Naive thymus-derived CD4-positive, alpha-beta T cell (primary cell): Measurements from ENCODE around the gene TRMT13. TPM values are rescaled to one million over a fixed set of nuclear protein-coding genes. Genes with fewer than 3 reads are reported as not detected.

Source experiments
- ATAC-seq: fragments of 150-1000 bp; cut with Tn5 transposase; 2 replicates; pipeline ENCODE4 v1.10.0; 2021; ENCODE audit warnings: mild to moderate bottlenecking, moderate library complexity
- CTCF ChIA-PET: fragments of 350-600 bp; sonication (Branson Sonifier 250); formaldehyde crosslinking; loops from one replicate; lab custom pipeline; 2021; ENCODE audit warnings: antibody characterized with exemption; lab: Charles Lee
- POLR2A ChIA-PET: fragments of 350-600 bp; sonication (Branson Sonifier 250); formaldehyde crosslinking; loops from one replicate; lab custom pipeline; 2021; ENCODE audit warnings: antibody characterized with exemption, inconsistent platforms; lab: Charles Lee
- DNase-seq, 9 donors: peaks; one replicate each; pipeline versions ENCODE4 v3.0.0 to v3.0.0-alpha.2; 2020 to 2022; ENCODE audit warnings: mixed read lengths in 1 of 9
- H3K27ac ChIP-seq: one replicate; pipeline ENCODE4 v1.7.0; 2013; ENCODE audit warnings: mild to moderate bottlenecking, low read depth, low read length, moderate library complexity
- H3K27me3 ChIP-seq, 2 donors: one replicate each; pipeline ENCODE4 v1.7.0; 2013; ENCODE audit warnings: low read length in 2 of 2, mild to moderate bottlenecking in 2 of 2, moderate library complexity in 2 of 2; ENCODE audit not compliant: control insufficient read depth in 2 of 2, insufficient read depth in 2 of 2
- H3K36me3 ChIP-seq, 3 experiments: 1 replicate in 2 of 3; 2 replicates in 1 of 3; pipeline ENCODE4 v1.7.0; 2013; ENCODE audit warnings: low read length in 3 of 3, mild to moderate bottlenecking in 3 of 3, moderate library complexity in 1 of 3; ENCODE audit not compliant: insufficient read depth in 3 of 3, control insufficient read depth in 2 of 3
- H3K4me1 ChIP-seq, 2 donors: one replicate each; pipeline ENCODE4 v1.7.0; 2013; ENCODE audit warnings: low read length in 2 of 2, mild to moderate bottlenecking in 2 of 2, moderate library complexity in 1 of 2; ENCODE audit not compliant: control insufficient read depth in 2 of 2, insufficient read depth in 2 of 2
- H3K4me3 ChIP-seq: 2 replicates; pipeline ENCODE4 v1.7.0; 2013; ENCODE audit warnings: mild to moderate bottlenecking, low read length
- H3K9me3 ChIP-seq, 3 experiments: 1 replicate in 2 of 3; 2 replicates in 1 of 3; pipeline ENCODE4 v1.7.0; 2013; ENCODE audit warnings: low read length in 3 of 3; ENCODE audit not compliant: control insufficient read depth in 2 of 3
- H3K27ac Mint-ChIP-seq, 9 donors: one replicate each; pipeline ENCODE4 v1.8.0; 2020 to 2022; ENCODE audit warnings: mixed read lengths in 9 of 9, mild to moderate bottlenecking in 8 of 9, moderate library complexity in 5 of 9, inconsistent platforms in 2 of 9
- H3K27me3 Mint-ChIP-seq, 5 donors: one replicate each; pipeline ENCODE4 v1.8.0; 2021 to 2022; ENCODE audit warnings: mixed read lengths in 5 of 5, mild to moderate bottlenecking in 1 of 5
- H3K36me3 Mint-ChIP-seq, 5 donors: one replicate each; pipeline ENCODE4 v1.8.0; 2020 to 2022; ENCODE audit warnings: mixed read lengths in 5 of 5, mild to moderate bottlenecking in 3 of 5, inconsistent platforms in 1 of 5
- H3K4me1 Mint-ChIP-seq, 7 donors: one replicate each; pipeline ENCODE4 v1.8.0; 2020 to 2022; ENCODE audit warnings: mixed read lengths in 7 of 7, mild to moderate bottlenecking in 3 of 7, inconsistent platforms in 1 of 7
- H3K4me3 Mint-ChIP-seq, 10 donors: one replicate each; pipeline ENCODE4 v1.8.0; 2020 to 2022; ENCODE audit warnings: mild to moderate bottlenecking in 10 of 10, mixed read lengths in 10 of 10, moderate library complexity in 6 of 10, inconsistent platforms in 2 of 10
- H3K9me3 Mint-ChIP-seq, 11 donors: one replicate each; pipeline ENCODE4 v1.8.0; 2020 to 2022; ENCODE audit warnings: mixed read lengths in 11 of 11, mild to moderate bottlenecking in 4 of 11, inconsistent platforms in 1 of 11, moderate library complexity in 1 of 11
- intact Hi-C, 2 donors: fragments of 100-400 bp; cut with micrococcal nuclease; formaldehyde crosslinking; loops; one replicate each; pipeline ENCODE4 v1.15.1; 2023
- polyA plus RNA-seq, 2 donors: library from polyadenylated mRNA; unstranded; fragments of 300-500 nt; fragmentation: Illumina TruSeq; gene quantifications; one replicate each; pipeline ENCODE4 v1.2.3, GENCODE V29; 2021
- total RNA-seq, 6 experiments: library from RNA in 5 of 6; stranded (reverse) in 5 of 6; gene quantifications; 1 replicate in 5 of 6; 2 replicates in 1 of 6; pipeline ENCODE4 v1.2.3 and lab custom pipeline; 2021 to 2026

Gene TRMT13
- total and polyA plus RNA-seq, 7 experiments from 2014 or later, result 8.7 to 60.3 (median 18.0) TPM

DNA sequence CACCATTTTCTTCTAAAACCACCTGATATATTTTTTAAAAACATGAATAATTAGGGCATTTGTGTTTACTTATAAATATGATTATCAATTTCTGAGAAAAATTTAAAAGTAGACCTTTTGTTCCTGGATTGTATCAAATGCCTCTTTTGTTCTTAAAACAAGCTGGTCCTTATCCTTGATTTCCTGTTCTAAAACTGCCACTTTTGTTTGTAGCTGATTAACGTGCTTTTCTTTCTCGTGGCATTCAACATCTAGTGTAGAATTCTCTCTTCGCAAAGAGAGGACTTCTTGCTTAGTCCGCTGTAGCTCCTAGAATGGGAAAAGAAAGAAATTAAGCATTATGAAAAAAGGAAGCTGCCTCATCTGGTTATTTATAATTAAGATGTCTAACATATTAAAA lies 25.3 kb upstream of the TRMT13 start:
- peaks cover 0 to 23% (median 6%) of the 10 kb centered on the region in 3 experiments for H3K36me3 ChIP-seq
- no peaks in the 10 kb centered on the region for H3K9me3 ChIP-seq
- Mint-ChIP-seq H3K27me3 (no peaks in the 10 kb centered on the region), H3K9me3 (no peaks in the 10 kb centered on the region), H3K27ac (no peak overlapping the region), H3K4me3 (no peak overlapping the region), H3K4me1 (peaks cover 0 to 8% (median 4%) of the 10 kb centered on the region in 7 donors), H3K36me3 (peaks cover 0 to 29% (median 9%) of the 10 kb centered on the region in 5 donors)
- H3K27ac ChIP-seq, result no peak overlapping the region
- DNase-seq (no peak), ATAC-seq (no peak)
- POLR2A ChIA-PET, result no interaction called here
- H3K4me1 ChIP-seq, result no peaks in the 10 kb centered on the region
- no peaks in the 10 kb centered on the region for H3K27me3 ChIP-seq
- CTCF ChIA-PET, result interaction anchor here (0.7 kb wide), 1 partner anchor 457 kb away, joined by 3 read pairs; no protein-coding TSS in a partner anchor
- intact Hi-C loops, result no loop called here
- no peak overlapping the region for H3K4me3 ChIP-seq

DNA sequence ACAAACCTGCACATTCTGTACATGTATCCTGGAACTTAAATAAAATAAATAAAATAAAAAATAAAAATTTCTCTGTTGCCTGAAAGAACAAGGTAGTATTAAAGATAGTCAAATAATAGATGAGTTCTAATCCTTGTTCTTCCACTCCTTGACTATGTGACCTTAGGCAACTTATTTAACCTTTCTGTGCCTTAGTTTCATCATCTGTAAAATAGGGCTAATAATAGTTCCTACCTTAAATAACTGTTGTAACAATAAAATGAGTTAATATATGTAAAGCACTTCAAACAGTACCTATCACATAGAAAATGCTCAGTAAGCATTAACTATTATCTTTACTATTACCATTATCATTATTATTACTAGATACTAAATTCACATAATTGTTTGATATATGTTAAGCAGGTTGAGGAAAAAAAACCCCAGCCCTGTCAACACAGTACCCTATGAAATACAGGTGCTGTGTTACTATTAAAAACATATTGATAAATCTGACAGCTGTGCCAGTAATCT lies 23.4 kb upstream of the TRMT13 start:
- H3K4me3 Mint-ChIP-seq, result no peak overlapping the region
- no peaks in the 10 kb centered on the region for H3K27me3 Mint-ChIP-seq
- H3K9me3 ChIP-seq, result no peaks in the 10 kb centered on the region
- H3K27ac ChIP-seq, result no peak overlapping the region
- DNase-seq, result no peak
- H3K4me1 Mint-ChIP-seq, result peaks cover 0 to 8% (median 4%) of the 10 kb centered on the region in 7 donors
- ChIA-PET POLR2A (no interaction called here), CTCF (no interaction called here)
- no peak for ATAC-seq
- no peak overlapping the region for H3K4me3 ChIP-seq
- intact Hi-C loops, result no loop called here
- H3K27ac Mint-ChIP-seq, result no peak overlapping the region
- no peaks in the 10 kb centered on the region for H3K9me3 Mint-ChIP-seq
- peaks cover 0 to 29% (median 11%) of the 10 kb centered on the region in 5 donors for H3K36me3 Mint-ChIP-seq
- H3K36me3 ChIP-seq, result peaks cover 0 to 9% (median 0%) of the 10 kb centered on the region in 3 experiments
- H3K4me1 ChIP-seq, result no peaks in the 10 kb centered on the region
- H3K27me3 ChIP-seq, result no peaks in the 10 kb centered on the region

DNA sequence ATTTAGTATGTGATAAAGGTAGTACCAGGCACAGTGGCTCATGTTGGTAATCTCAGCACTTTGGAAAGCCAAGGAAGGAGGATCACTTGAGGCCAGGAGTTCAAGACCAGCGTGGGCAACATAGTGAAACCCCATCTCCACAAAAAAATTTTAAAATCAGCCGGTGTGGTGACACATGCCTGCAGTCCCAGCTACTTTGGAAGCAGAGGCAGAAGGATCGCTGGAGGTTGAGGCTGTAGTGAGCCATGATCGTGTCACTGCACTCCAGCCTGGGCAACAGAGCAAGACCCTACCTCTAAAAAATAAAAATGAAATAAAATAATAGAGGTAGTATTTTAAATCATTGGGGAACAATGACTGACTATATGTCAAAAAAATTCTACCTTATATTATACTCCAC lies 17.4 kb upstream of the TRMT13 start:
- intact Hi-C loops, result no loop called here
- ATAC-seq (no peak), DNase-seq (no peak)
- Mint-ChIP-seq H3K4me1 (peaks cover 0 to under 1% (median 0%) of the 10 kb centered on the region in 7 donors), H3K36me3 (peaks cover 7 to 27% (median 15%) of the 10 kb centered on the region in 5 donors), H3K27ac (no peak overlapping the region), H3K9me3 (no peaks in the 10 kb centered on the region), H3K27me3 (no peaks in the 10 kb centered on the region), H3K4me3 (no peak overlapping the region)
- ChIA-PET CTCF (no interaction called here), POLR2A (no interaction called here)
- Histone ChIP-seq H3K4me3 (no peak overlapping the region), H3K9me3 (no peaks in the 10 kb centered on the region), H3K4me1 (no peaks in the 10 kb centered on the region), H3K36me3 (peaks cover 0 to 3% (median 0%) of the 10 kb centered on the region in 3 experiments), H3K27me3 (no peaks in the 10 kb centered on the region), H3K27ac (no peak overlapping the region)

DNA sequence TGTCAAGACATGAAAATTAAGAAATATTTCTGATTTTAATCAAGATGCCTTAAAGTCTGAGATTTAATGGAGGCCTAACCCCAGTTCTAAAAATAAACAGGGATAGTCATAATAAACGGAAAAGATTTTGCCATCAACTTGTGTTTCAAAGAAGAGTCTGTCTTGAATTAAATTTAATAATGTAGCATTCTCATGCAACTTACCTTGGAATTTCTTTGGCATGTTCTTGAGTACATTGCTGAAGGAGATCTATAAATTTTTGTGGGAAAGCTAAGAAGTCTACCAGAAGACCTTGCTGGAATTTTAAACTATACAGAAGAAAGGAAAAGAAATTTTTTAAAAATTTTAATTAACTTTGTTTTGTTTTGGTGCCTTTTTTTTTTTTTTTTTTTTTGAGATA lies 10.8 kb upstream of the TRMT13 start:
- ChIA-PET POLR2A (no interaction called here), CTCF (no interaction called here)
- Mint-ChIP-seq H3K27me3 (no peaks in the 10 kb centered on the region), H3K36me3 (peaks cover 7 to 15% (median 10%) of the 10 kb centered on the region in 5 donors), H3K4me1 (no peaks in the 10 kb centered on the region), H3K9me3 (no peaks in the 10 kb centered on the region), H3K4me3 (no peak overlapping the region), H3K27ac (no peak overlapping the region)
- Histone ChIP-seq H3K36me3 (peaks cover 0 to 3% (median 0%) of the 10 kb centered on the region in 3 experiments), H3K27me3 (no peaks in the 10 kb centered on the region), H3K4me3 (no peak overlapping the region), H3K9me3 (no peaks in the 10 kb centered on the region), H3K4me1 (no peaks in the 10 kb centered on the region), H3K27ac (no peak overlapping the region)
- no peak for ATAC-seq
- no peak for DNase-seq
- intact Hi-C loops, result no loop called here

DNA sequence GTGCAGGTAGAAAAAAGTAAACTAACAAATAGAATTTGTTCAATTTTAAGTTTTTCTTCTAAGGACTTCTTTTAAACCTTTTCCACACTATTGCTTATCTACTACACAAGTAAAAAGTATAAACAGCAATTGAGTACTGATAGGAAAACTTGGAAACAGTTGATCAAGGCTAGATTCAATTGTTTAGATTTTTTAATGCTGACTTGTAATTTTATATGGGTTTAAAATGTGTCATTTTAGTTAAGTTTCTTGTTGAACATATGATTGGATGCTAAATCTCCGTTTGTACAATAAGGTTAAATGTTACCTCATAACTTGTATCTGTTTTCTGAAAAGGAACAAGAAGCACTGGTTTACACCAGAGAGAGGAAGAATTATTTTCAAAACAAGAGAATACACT lies 5.7 kb upstream of the TRMT13 start:
- Histone ChIP-seq H3K9me3 (no peaks in the 10 kb centered on the region), H3K36me3 (no peaks in the 10 kb centered on the region), H3K4me1 (peaks cover 9% of the 10 kb centered on the region in 2 donors), H3K27me3 (no peaks in the 10 kb centered on the region), H3K27ac (no peak overlapping the region), H3K4me3 (no peak overlapping the region)
- Mint-ChIP-seq H3K36me3 (peaks cover 0 to 7% (median 3%) of the 10 kb centered on the region in 5 donors), H3K4me3 (no peak overlapping the region), H3K27ac (no peak overlapping the region), H3K4me1 (peaks cover 0 to 27% (median 9%) of the 10 kb centered on the region in 7 donors), H3K27me3 (no peaks in the 10 kb centered on the region), H3K9me3 (no peaks in the 10 kb centered on the region)
- intact Hi-C loops, result no loop called here
- CTCF ChIA-PET, result no interaction called here
- DNase-seq (no peak), ATAC-seq (no peak)
- POLR2A ChIA-PET, result interaction anchor here (0.6 kb wide), 1 partner anchor 99 kb away, joined by 4 read pairs; no protein-coding TSS in a partner anchor

DNA sequence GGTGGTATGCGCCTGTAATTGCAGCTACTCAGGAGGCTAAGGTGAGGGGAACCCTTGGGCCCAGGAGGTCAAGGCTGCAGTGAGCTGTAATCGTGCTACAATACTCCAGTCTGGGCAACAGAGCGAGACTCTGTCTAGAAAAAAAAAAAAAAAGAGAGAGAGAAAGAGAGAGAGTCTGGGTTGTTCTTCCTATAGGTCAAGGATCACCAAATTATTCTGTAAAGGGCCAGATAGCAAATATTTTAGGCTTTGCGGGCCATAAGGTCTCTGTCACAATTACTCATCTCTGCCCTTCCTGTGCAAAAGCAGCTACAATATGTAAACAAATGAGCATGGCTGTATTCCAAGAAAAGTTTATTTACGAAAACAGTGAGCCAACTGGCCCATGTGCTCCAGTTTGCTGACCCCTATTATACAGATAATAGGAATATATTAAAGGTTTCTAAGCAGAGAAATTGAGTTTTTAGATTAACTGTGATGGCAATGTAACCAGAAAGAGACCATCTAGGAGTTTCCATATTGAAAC lies 2.3 kb upstream of the TRMT13 start:
- Mint-ChIP-seq H3K27me3 (no peaks in the 10 kb centered on the region), H3K27ac (peak overlapping the region in 1 of 9 donors; percentile 20), H3K9me3 (peaks cover 0 to 5% (median 0%) of the 10 kb centered on the region in 11 donors), H3K4me3 (peak overlapping the region in 1 of 10 donors; percentile 48), H3K4me1 (peaks cover 7 to 46% (median 41%) of the 10 kb centered on the region in 7 donors), H3K36me3 (peaks cover 0 to 7% (median 3%) of the 10 kb centered on the region in 5 donors)
- intact Hi-C loops, result loop anchor here (5.0 to 10.0 kb wide), 5 partner anchors 272 to 734 kb away; partner anchors contain the start of gene GPR88 (in 1 of the 2)
- H3K36me3 ChIP-seq, result peaks cover 0 to 4% (median 0%) of the 10 kb centered on the region in 3 experiments
- H3K27me3 ChIP-seq, result no peaks in the 10 kb centered on the region
- no peak overlapping the region for H3K4me3 ChIP-seq
- CTCF ChIA-PET, result no interaction called here
- H3K27ac ChIP-seq, result no peak overlapping the region
- H3K9me3 ChIP-seq, result no peaks in the 10 kb centered on the region
- POLR2A ChIA-PET, result no interaction called here
- DNase-seq, result no peak
- peaks cover 9 to 15% of the 10 kb centered on the region in 2 donors for H3K4me1 ChIP-seq
- ATAC-seq, result no peak
